SK-N-SH (cell line): ENCODE data around the gene ARL6IP5.

Experiments used
- EZH2phosphoT487 ChIP-seq: fragments of 200-600 bp; sonication (generic); IDR thresholded peaks from 2 replicates; pipeline ENCODE4 v1.6.1; 2017; ENCODE audit warnings: low read depth, mixed run types, mild to moderate bottlenecking, antibody characterized with exemption, moderate library complexity, borderline replicate concordance
- FOXM1 ChIP-seq: IDR thresholded peaks from 2 replicates; pipeline ENCODE4 v1.4.0; 2012; ENCODE audit warnings: low read depth, mild to moderate bottlenecking
- MXI1 ChIP-seq: IDR thresholded peaks from 2 replicates; pipeline ENCODE4 v1.6.1; 2012; ENCODE audit warnings: mild to moderate bottlenecking, low read depth, low read length, improper control_type of control experiment
- NRF1 ChIP-seq: IDR thresholded peaks from 2 replicates; pipeline ENCODE4 v1.6.1; 2012; ENCODE audit warnings: low read depth, mild to moderate bottlenecking, low read length
- RAD21 ChIP-seq: IDR thresholded peaks from 2 replicates; pipeline ENCODE4 v1.6.1; 2012; ENCODE audit warnings: mild to moderate bottlenecking, low read length
- SIN3A ChIP-seq: IDR thresholded peaks from 2 replicates; pipeline ENCODE4 v1.6.1; 2012; ENCODE audit warnings: low read depth, mild to moderate bottlenecking, low read length, moderate library complexity, borderline replicate concordance
- TCF12 ChIP-seq: IDR thresholded peaks from 2 replicates; pipeline ENCODE4 v1.4.0; 2012
- TEAD4 ChIP-seq: IDR thresholded peaks from 2 replicates; pipeline ENCODE4 v1.4.0; 2012; ENCODE audit warnings: mild to moderate bottlenecking, borderline replicate concordance; ENCODE audit not compliant: insufficient read depth
- YY1 ChIP-seq: IDR thresholded peaks from 2 replicates; pipeline ENCODE4 v1.4.0; 2012; ENCODE audit warnings: low read depth, mild to moderate bottlenecking
- TF ChIP-seq, protein P1 (sequence below): IDR thresholded peaks from 2 replicates; pipeline ENCODE4 v1.6.1; 2012; ENCODE audit warnings: mild to moderate bottlenecking, low read depth, low read length, moderate library complexity
- TF ChIP-seq, protein P2 (sequence below): fragments of 200-600 bp; sonication (generic); IDR thresholded peaks from 2 replicates; pipeline ENCODE4 v1.6.1; 2017; ENCODE audit warnings: antibody characterized with exemption, mild to moderate bottlenecking, moderate library complexity

DNA sequence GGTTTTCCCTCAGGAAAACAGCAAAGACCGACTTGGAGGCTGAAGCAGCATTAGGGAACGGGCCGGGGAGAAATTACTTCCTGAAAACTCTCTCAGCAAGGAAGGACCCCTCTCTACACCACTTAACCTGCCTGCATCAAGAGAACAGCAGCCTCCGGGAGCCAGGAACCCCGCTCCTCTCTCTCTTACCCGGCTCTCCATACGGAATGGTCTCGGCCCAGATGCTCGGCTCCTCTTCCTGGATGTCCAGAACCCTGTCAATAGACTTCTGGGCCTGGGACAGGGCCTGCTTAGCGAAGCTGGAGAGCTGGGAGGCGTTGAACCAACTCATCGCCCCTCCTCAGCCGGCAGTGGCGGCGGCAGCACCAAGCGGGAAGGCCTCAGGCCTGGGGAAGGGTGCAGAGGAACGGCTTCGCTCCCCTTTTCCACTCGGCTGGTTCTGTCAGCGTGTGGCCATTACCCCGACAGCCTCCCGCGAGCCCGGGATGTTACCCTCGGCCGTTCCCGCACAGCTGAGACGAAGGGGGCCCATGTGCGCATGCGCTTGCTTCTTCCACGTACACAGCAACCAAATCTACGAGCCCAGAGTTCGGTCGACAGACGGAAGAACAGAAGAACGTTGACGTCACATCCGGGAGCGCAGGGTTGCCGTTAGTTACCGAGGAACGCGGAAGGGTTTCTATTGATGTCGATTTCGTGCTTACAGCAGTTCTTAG is 32.8 kb upstream of the ARL6IP5 start, which contains the start of gene TMF1:
- peak; percentile 82 for TF ChIP-seq NRF1
- TF ChIP-seq, protein P1, sequence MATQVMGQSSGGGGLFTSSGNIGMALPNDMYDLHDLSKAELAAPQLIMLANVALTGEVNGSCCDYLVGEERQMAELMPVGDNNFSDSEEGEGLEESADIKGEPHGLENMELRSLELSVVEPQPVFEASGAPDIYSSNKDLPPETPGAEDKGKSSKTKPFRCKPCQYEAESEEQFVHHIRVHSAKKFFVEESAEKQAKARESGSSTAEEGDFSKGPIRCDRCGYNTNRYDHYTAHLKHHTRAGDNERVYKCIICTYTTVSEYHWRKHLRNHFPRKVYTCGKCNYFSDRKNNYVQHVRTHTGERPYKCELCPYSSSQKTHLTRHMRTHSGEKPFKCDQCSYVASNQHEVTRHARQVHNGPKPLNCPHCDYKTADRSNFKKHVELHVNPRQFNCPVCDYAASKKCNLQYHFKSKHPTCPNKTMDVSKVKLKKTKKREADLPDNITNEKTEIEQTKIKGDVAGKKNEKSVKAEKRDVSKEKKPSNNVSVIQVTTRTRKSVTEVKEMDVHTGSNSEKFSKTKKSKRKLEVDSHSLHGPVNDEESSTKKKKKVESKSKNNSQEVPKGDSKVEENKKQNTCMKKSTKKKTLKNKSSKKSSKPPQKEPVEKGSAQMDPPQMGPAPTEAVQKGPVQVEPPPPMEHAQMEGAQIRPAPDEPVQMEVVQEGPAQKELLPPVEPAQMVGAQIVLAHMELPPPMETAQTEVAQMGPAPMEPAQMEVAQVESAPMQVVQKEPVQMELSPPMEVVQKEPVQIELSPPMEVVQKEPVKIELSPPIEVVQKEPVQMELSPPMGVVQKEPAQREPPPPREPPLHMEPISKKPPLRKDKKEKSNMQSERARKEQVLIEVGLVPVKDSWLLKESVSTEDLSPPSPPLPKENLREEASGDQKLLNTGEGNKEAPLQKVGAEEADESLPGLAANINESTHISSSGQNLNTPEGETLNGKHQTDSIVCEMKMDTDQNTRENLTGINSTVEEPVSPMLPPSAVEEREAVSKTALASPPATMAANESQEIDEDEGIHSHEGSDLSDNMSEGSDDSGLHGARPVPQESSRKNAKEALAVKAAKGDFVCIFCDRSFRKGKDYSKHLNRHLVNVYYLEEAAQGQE, result no peak
- TF ChIP-seq, protein P2, sequence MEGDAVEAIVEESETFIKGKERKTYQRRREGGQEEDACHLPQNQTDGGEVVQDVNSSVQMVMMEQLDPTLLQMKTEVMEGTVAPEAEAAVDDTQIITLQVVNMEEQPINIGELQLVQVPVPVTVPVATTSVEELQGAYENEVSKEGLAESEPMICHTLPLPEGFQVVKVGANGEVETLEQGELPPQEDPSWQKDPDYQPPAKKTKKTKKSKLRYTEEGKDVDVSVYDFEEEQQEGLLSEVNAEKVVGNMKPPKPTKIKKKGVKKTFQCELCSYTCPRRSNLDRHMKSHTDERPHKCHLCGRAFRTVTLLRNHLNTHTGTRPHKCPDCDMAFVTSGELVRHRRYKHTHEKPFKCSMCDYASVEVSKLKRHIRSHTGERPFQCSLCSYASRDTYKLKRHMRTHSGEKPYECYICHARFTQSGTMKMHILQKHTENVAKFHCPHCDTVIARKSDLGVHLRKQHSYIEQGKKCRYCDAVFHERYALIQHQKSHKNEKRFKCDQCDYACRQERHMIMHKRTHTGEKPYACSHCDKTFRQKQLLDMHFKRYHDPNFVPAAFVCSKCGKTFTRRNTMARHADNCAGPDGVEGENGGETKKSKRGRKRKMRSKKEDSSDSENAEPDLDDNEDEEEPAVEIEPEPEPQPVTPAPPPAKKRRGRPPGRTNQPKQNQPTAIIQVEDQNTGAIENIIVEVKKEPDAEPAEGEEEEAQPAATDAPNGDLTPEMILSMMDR, result no peak
- 0 out of 2 replicates have a peak, but pooled peaks have one; percentile 7 for TF ChIP-seq TEAD4
- no peak for TF ChIP-seq RAD21
- TF ChIP-seq FOXM1, result no peak
- 0 out of 2 replicates have a peak, but pooled peaks have one; percentile 66 for TF ChIP-seq YY1
- no peak for TF ChIP-seq EZH2phosphoT487
- TF ChIP-seq TCF12, result no peak
- TF ChIP-seq MXI1, result peak; percentile 68
- TF ChIP-seq SIN3A, result peak; percentile 82; the same call in 1 of the 2 replicates
